22Rv1 (cell line): ENCODE data around the gene RELB.

Source experiments
- CTCF ChIP-seq: fragments of 450-650 bp; IDR thresholded peaks from 2 replicates; pipeline ENCODE4 v1.5.1; 2017; ENCODE audit warnings: mild to moderate bottlenecking
- ZFX ChIP-seq: fragments of 450-650 bp; IDR thresholded peaks from 2 replicates; pipeline ENCODE4 v1.6.1; 2017; ENCODE audit warnings: antibody characterized with exemption, borderline replicate concordance

GRCh38 chr19:45059258-45059965 lies 58.1 kb downstream of the RELB start:
- TF ChIP-seq CTCF (peak; percentile 92), ZFX (no peak)
